GM23338 (cell line): Measurements from ENCODE around the gene ZNF609. TPM values are rescaled to one million over a fixed set of nuclear protein-coding genes. Genes with fewer than 3 reads are reported as not detected.

ENCODE experiments used
- ATAC-seq: fragments of 200-7000 bp; cut with Tn5 transposase; 3 replicates; pipeline ENCODE4 v1.9.1; 2020
- DNase-seq: peaks from one replicate; pipeline ENCODE4 v3.0.0-alpha.2; 2015; ENCODE audit warnings: low spot score
- H2AFZ ChIP-seq: fragments of 200-600 bp; sonication (generic); 2 replicates; pipeline ENCODE4 v1.8.0; 2016; ENCODE audit warnings: antibody characterized with exemption, mild to moderate bottlenecking, moderate library complexity
- H3F3A ChIP-seq: fragments of 200-600 bp; sonication (generic); replicated peaks from 2 replicates; pipeline ENCODE4 v1.8.0; 2017; ENCODE audit warnings: antibody characterized with exemption, mixed run types, low read depth
- H3K27ac ChIP-seq: fragments of 200-600 bp; sonication (generic); 2 replicates; pipeline ENCODE4 v1.6.1; 2016; ENCODE audit warnings: low read depth
- H3K27me3 ChIP-seq: fragments of 200-600 bp; sonication (generic); 2 replicates; pipeline ENCODE4 v1.8.0; 2016; ENCODE audit warnings: mild to moderate bottlenecking, mixed run types, moderate library complexity; ENCODE audit not compliant: insufficient read depth
- H3K36me3 ChIP-seq: fragments of 200-600 bp; sonication (generic); 2 replicates; pipeline ENCODE4 v1.8.0; 2016; ENCODE audit warnings: mild to moderate bottlenecking; ENCODE audit not compliant: insufficient read depth
- H3K4me1 ChIP-seq: fragments of 200-600 bp; sonication (generic); 2 replicates; pipeline ENCODE4 v1.8.0; 2016; ENCODE audit warnings: mild to moderate bottlenecking, moderate library complexity; ENCODE audit not compliant: insufficient read depth
- H3K4me2 ChIP-seq: fragments of 200-600 bp; sonication (generic); 2 replicates; pipeline ENCODE4 v1.7.1; 2017; ENCODE audit warnings: mixed run types
- H3K4me3 ChIP-seq: fragments of 200-600 bp; sonication (generic); 2 replicates; pipeline ENCODE4 v1.6.1; 2016; ENCODE audit warnings: mixed run types
- H3K79me2 ChIP-seq: fragments of 200-600 bp; sonication (generic); replicated peaks from 2 replicates; pipeline ENCODE4 v1.8.0; 2017; ENCODE audit warnings: mild to moderate bottlenecking; ENCODE audit not compliant: insufficient read depth
- H3K9me2 ChIP-seq: fragments of 200-600 bp; sonication (generic); 2 replicates; pipeline ENCODE4 v1.8.0; 2017; ENCODE audit not compliant: insufficient read depth
- H4K20me1 ChIP-seq: fragments of 200-600 bp; sonication (generic); replicated peaks from 2 replicates; pipeline ENCODE4 v1.8.0; 2017; ENCODE audit warnings: mild to moderate bottlenecking; ENCODE audit not compliant: insufficient read depth
- H3K27ac Mint-ChIP-seq: 2 replicates; pipeline ENCODE4 v1.8.0; 2020; ENCODE audit warnings: inconsistent platforms, mild to moderate bottlenecking, moderate library complexity, mixed read lengths
- H3K27me3 Mint-ChIP-seq: 3 replicates; pipeline ENCODE4 v1.8.0; 2022; ENCODE audit warnings: low read depth, mild to moderate bottlenecking, moderate library complexity, mixed read lengths, inconsistent platforms; ENCODE audit not compliant: insufficient read depth, poor library complexity
- H3K36me3 Mint-ChIP-seq: 3 replicates; pipeline ENCODE4 v1.8.0; 2021; ENCODE audit warnings: low read depth, mild to moderate bottlenecking, inconsistent platforms, moderate library complexity, mixed read lengths
- H3K4me1 Mint-ChIP-seq: 3 replicates; pipeline ENCODE4 v1.8.0; 2020; ENCODE audit warnings: mild to moderate bottlenecking, inconsistent platforms, mixed read lengths
- H3K4me3 Mint-ChIP-seq: 3 replicates; pipeline ENCODE4 v1.8.0; 2021; ENCODE audit warnings: moderate library complexity, mild to moderate bottlenecking, inconsistent platforms, mixed read lengths
- H3K9me3 Mint-ChIP-seq: 3 replicates; pipeline ENCODE4 v1.8.0; 2020; ENCODE audit warnings: moderate library complexity, mild to moderate bottlenecking, inconsistent platforms, mixed read lengths
- CREB1 ChIP-seq: fragments of 250-450 bp; sonication (Bioruptor Pico); IDR thresholded peaks from 2 replicates; pipeline ENCODE4 v1.5.0; 2020; ENCODE audit warnings: low read depth, mild to moderate bottlenecking, moderate library complexity
- ETS1 ChIP-seq: IDR thresholded peaks from 2 replicates; pipeline ENCODE4 v1.6.1; 2016; ENCODE audit warnings: antibody characterized with exemption
- EZH2 ChIP-seq: fragments of 200-600 bp; sonication (generic); IDR thresholded peaks from one replicate; pipeline ENCODE4 v1.8.0; 2017; ENCODE audit warnings: antibody characterized with exemption, mild to moderate bottlenecking, low read depth; ENCODE audit not compliant: unreplicated experiment
- EZH2phosphoT487 ChIP-seq: fragments of 200-600 bp; sonication (generic); IDR thresholded peaks from one replicate; pipeline ENCODE4 v1.8.1; 2018; ENCODE audit warnings: antibody characterized with exemption; ENCODE audit not compliant: unreplicated experiment
- JUNB ChIP-seq: IDR thresholded peaks from one replicate; pipeline ENCODE4 v1.6.1; 2016; ENCODE audit warnings: antibody characterized with exemption; ENCODE audit not compliant: unreplicated experiment
- NANOG ChIP-seq: IDR thresholded peaks from 2 replicates; pipeline ENCODE4 v1.6.1; 2016; ENCODE audit warnings: antibody characterized with exemption, borderline replicate concordance
- POLR2AphosphoS5 ChIP-seq: IDR thresholded peaks from 2 replicates; pipeline ENCODE4 v1.6.1; 2016; ENCODE audit warnings: antibody characterized with exemption, low read depth
- ZNF114 ChIP-seq: fragments of 250-450 bp; sonication (Bioruptor Pico); IDR thresholded peaks from 2 replicates; pipeline ENCODE4 v1.5.0; 2020; ENCODE audit warnings: mild to moderate bottlenecking, moderate library complexity
- ZNF331 ChIP-seq: fragments of 250-450 bp; sonication (Bioruptor Pico); IDR thresholded peaks from 2 replicates; pipeline ENCODE4 v1.5.0; 2020; ENCODE audit warnings: low read depth, mild to moderate bottlenecking, moderate library complexity
- ZNF462 ChIP-seq: fragments of 250-450 bp; sonication (Bioruptor Pico); IDR thresholded peaks from 2 replicates; pipeline ENCODE4 v1.5.0; 2020; ENCODE audit warnings: mild to moderate bottlenecking, moderate library complexity
- polyA plus RNA-seq: library from polyadenylated mRNA; unstranded; fragments of >200 nt; fragmentation: Nextera tagmentation; extraction: Ambion mirVana; gene quantifications from 2 replicates; pipeline ENCODE4 v1.2.1, GENCODE V29; 2016
- total RNA-seq: library from RNA; depleted of rRNA; stranded (reverse); fragments of >200 nt; shearing (Covaris generic); gene quantifications from 2 replicates; pipeline ENCODE4 v1.2.3, GENCODE V29; 2014
- TF ChIP-seq, protein P1 (sequence below), 2 experiments: fragments of 200-600 bp in 1 of 2; sonication (generic) in 1 of 2; conservative IDR thresholded peaks; 2 replicates each; pipeline versions ENCODE4 v1.5.1 to v1.6.1; 2016 to 2017; ENCODE audit warnings: antibody characterized with exemption in 2 of 2, low read depth in 2 of 2, mild to moderate bottlenecking in 2 of 2, moderate library complexity in 1 of 2

The ZNF609 gene
- total and polyA plus RNA-seq, 2 experiments from 2014 or later, result 26.4 to 40.2 TPM

DNA sequence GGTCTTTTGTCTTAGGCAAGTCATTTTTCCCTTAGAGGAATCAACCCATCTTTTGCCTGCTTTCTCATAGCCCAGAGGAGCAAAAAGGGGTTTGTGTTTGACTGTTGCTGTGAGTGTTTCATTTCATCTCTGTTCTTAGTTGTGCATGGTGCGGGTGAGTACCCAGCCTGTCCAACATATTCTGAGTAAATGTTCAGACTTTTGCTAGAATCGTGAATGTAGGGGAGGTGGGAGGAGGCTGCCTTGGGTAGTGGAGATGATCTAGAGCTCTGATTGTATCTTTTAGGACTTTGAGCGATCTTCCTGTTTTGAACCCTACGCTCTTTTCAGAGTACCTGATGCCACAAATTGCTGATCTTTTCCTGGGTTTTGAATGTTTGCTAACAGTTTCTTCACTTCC lies 123.1 kb downstream of the ZNF609 start:
- DNase-seq (no peak), ATAC-seq (no peak)
- Histone ChIP-seq H3K4me1 (peaks cover 5% of the 10 kb centered on the region), H2AFZ (no peak overlapping the region), H3K27ac (no peak overlapping the region), H3K9me2 (no peaks in the 10 kb centered on the region), H3K36me3 (no peaks in the 10 kb centered on the region), H3K79me2 (peaks cover 97% of the 10 kb centered on the region), H3K4me2 (no peak overlapping the region), H3K4me3 (no peak overlapping the region), H3F3A (no peaks in the 10 kb centered on the region; the same call in 1 of the 2 replicates), H3K27me3 (no peaks in the 10 kb centered on the region), H4K20me1 (peaks cover 62% of the 10 kb centered on the region)
- H3K27me3 Mint-ChIP-seq, result no peaks in the 10 kb centered on the region
- TF ChIP-seq, protein P1, sequence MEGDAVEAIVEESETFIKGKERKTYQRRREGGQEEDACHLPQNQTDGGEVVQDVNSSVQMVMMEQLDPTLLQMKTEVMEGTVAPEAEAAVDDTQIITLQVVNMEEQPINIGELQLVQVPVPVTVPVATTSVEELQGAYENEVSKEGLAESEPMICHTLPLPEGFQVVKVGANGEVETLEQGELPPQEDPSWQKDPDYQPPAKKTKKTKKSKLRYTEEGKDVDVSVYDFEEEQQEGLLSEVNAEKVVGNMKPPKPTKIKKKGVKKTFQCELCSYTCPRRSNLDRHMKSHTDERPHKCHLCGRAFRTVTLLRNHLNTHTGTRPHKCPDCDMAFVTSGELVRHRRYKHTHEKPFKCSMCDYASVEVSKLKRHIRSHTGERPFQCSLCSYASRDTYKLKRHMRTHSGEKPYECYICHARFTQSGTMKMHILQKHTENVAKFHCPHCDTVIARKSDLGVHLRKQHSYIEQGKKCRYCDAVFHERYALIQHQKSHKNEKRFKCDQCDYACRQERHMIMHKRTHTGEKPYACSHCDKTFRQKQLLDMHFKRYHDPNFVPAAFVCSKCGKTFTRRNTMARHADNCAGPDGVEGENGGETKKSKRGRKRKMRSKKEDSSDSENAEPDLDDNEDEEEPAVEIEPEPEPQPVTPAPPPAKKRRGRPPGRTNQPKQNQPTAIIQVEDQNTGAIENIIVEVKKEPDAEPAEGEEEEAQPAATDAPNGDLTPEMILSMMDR (conservative IDR thresholded peaks at IDR 0.05; ENCODE audit: low read depth in 2 of 2), result no peak
- TF ChIP-seq NANOG, result no peak
- no peak for TF ChIP-seq ZNF114 (CRISPR knock-in tag)
- TF ChIP-seq CREB1, result no peak
- TF ChIP-seq EZH2phosphoT487, result no peak
- TF ChIP-seq POLR2AphosphoS5, result no peak
- no peak for TF ChIP-seq ETS1
- no peak for TF ChIP-seq ZNF462
- TF ChIP-seq EZH2, result no peak
- no peak for TF ChIP-seq JUNB
- TF ChIP-seq ZNF331 (CRISPR knock-in tag), result no peak
- peaks cover 17% of the 10 kb centered on the region for H3K4me1 Mint-ChIP-seq
- no peak overlapping the region for H3K4me3 Mint-ChIP-seq
- peaks cover 7% of the 10 kb centered on the region; the same call in 1 of the 3 replicates for H3K36me3 Mint-ChIP-seq
- no peak overlapping the region; the same call in 1 of the 2 replicates for H3K27ac Mint-ChIP-seq
- peaks cover 5% of the 10 kb centered on the region; the same call in 2 of the 3 replicates for H3K9me3 Mint-ChIP-seq
